ENCODE data around the gene DLG2.

DLG2 gene

GRCh38 chr11:85088286-85088685, 538.9 kb downstream of the DLG2 start:
- H3K4me1 Mint-ChIP-seq: no peaks in the 10 kb centered on the region
- no peak overlapping the region for H3K27ac Mint-ChIP-seq
- no peak for TF ChIP-seq CTCF (IDR thresholded peaks at IDR 0.05)
- H3K27me3 Mint-ChIP-seq (ENCODE audit: low read depth, poor library complexity): peaks cover 3% of the 10 kb centered on the region
- peaks cover 4% of the 10 kb centered on the region for H3K9me3 Mint-ChIP-seq
- H3K4me3 Mint-ChIP-seq: no peak overlapping the region
- H3K36me3 Mint-ChIP-seq (ENCODE audit: low read depth): no peaks in the 10 kb centered on the region
- DNase-seq: no peak

- Mint-ChIP-seq H3K27me3 (ENCODE audit: low read depth, poor library complexity) (no peaks in the 10 kb centered on the region), H3K36me3 (ENCODE audit: low read depth) (no peaks in the 10 kb centered on the region), H3K9me3 (peaks cover 4% of the 10 kb centered on the region), H3K4me3 (no peak overlapping the region), H3K4me1 (no peaks in the 10 kb centered on the region), H3K27ac (no peak overlapping the region)
- no peak for DNase-seq
- no peak for TF ChIP-seq CTCF (IDR thresholded peaks at IDR 0.05)
Observed at GRCh38 chr11:85086504-85087284, 540.5 kb downstream of the DLG2 start.

GRCh38 chr11:85076535-85077330, 550.4 kb downstream of the DLG2 start:
- Mint-ChIP-seq H3K4me1 (peaks cover 5% of the 10 kb centered on the region), H3K27me3 (ENCODE audit: low read depth, poor library complexity) (no peaks in the 10 kb centered on the region), H3K4me3 (no peak overlapping the region), H3K27ac (no peak overlapping the region), H3K36me3 (ENCODE audit: low read depth) (no peaks in the 10 kb centered on the region), H3K9me3 (no peaks in the 10 kb centered on the region)
- no peak for DNase-seq
- TF ChIP-seq CTCF (IDR thresholded peaks at IDR 0.05): no peak

GRCh38 chr11:85062659-85063058, 564.5 kb downstream of the DLG2 start:
- no peak overlapping the region for H3K27ac Mint-ChIP-seq
- H3K9me3 Mint-ChIP-seq: no peaks in the 10 kb centered on the region
- H3K27me3 Mint-ChIP-seq (ENCODE audit: low read depth, poor library complexity): peaks cover 2% of the 10 kb centered on the region
- no peaks in the 10 kb centered on the region for H3K36me3 Mint-ChIP-seq (ENCODE audit: low read depth)
- TF ChIP-seq CTCF (IDR thresholded peaks at IDR 0.05): no peak
- H3K4me3 Mint-ChIP-seq: no peak overlapping the region
- no peaks in the 10 kb centered on the region for H3K4me1 Mint-ChIP-seq
- DNase-seq: no peak

- no peak overlapping the region for H3K27ac Mint-ChIP-seq
- H3K4me3 Mint-ChIP-seq: no peak overlapping the region
- H3K4me1 Mint-ChIP-seq: no peaks in the 10 kb centered on the region
- H3K9me3 Mint-ChIP-seq: no peaks in the 10 kb centered on the region
- no peaks in the 10 kb centered on the region for H3K27me3 Mint-ChIP-seq (ENCODE audit: low read depth, poor library complexity)
- no peaks in the 10 kb centered on the region for H3K36me3 Mint-ChIP-seq (ENCODE audit: low read depth)
- DNase-seq: no peak
- TF ChIP-seq CTCF (IDR thresholded peaks at IDR 0.05): no peak
Observed at GRCh38 chr11:85052636-85053035, 574.5 kb downstream of the DLG2 start.

Data from nephron progenitor cell (in vitro differentiated cells).